Measurements from ENCODE around the gene FARP1.
"Not testable (repeated sequence)": the region's sequence is repeated elsewhere in the genome, so short reads cannot be mapped to it uniquely, and the experiment has no call there.

FARP1 gene

GRCh38 chr13:98260357-98261164 lies 117.7 kb downstream of the FARP1 start:
- in situ Hi-C loops (cut with MboI; ENCODE audit: low sequenced_read_pairs): no loop called here

- in situ Hi-C loops (cut with MboI; ENCODE audit: low sequenced_read_pairs): no loop called here
Measured at GRCh38 chr13:98261165-98261702, 118.3 kb downstream of the FARP1 start.

GRCh38 chr13:98262292-98262691 lies 119.4 kb downstream of the FARP1 start:
- in situ Hi-C loops (cut with MboI; ENCODE audit: low sequenced_read_pairs): no loop called here

GRCh38 chr13:98263841-98264240 lies 120.9 kb downstream of the FARP1 start:
- in situ Hi-C loops (cut with MboI; ENCODE audit: low sequenced_read_pairs): no loop called here

GRCh38 chr13:98264877-98265276 lies 122.0 kb downstream of the FARP1 start:
- in situ Hi-C loops (cut with MboI; ENCODE audit: low sequenced_read_pairs): no loop called here

GRCh38 chr13:98265692-98266551 lies 123.0 kb downstream of the FARP1 start:
- in situ Hi-C loops (cut with MboI; ENCODE audit: low sequenced_read_pairs): no loop called here

GRCh38 chr13:98267080-98267912 lies 124.4 kb downstream of the FARP1 start:
- in situ Hi-C loops (cut with MboI; ENCODE audit: low sequenced_read_pairs): no loop called here

- in situ Hi-C loops (cut with MboI; ENCODE audit: low sequenced_read_pairs): no loop called here
Measured at GRCh38 chr13:98269386-98269785, 126.5 kb downstream of the FARP1 start.

- in situ Hi-C loops (cut with MboI; ENCODE audit: low sequenced_read_pairs): no loop called here
Measured at GRCh38 chr13:98270819-98271218, 127.9 kb downstream of the FARP1 start.

GRCh38 chr13:98271646-98272045 lies 128.8 kb downstream of the FARP1 start:
- in situ Hi-C loops (cut with MboI; ENCODE audit: low sequenced_read_pairs): not testable (repeated sequence)

GRCh38 chr13:98272549-98272948 lies 129.7 kb downstream of the FARP1 start:
- in situ Hi-C loops (cut with MboI; ENCODE audit: low sequenced_read_pairs): no loop called here

GRCh38 chr13:98273067-98273823 lies 130.4 kb downstream of the FARP1 start:
- in situ Hi-C loops (cut with MboI; ENCODE audit: low sequenced_read_pairs): no loop called here

- in situ Hi-C loops (cut with MboI; ENCODE audit: low sequenced_read_pairs): no loop called here
Measured at GRCh38 chr13:98273824-98274742, 131.2 kb downstream of the FARP1 start.

GRCh38 chr13:98274921-98275487 lies 132.1 kb downstream of the FARP1 start:
- in situ Hi-C loops (cut with MboI; ENCODE audit: low sequenced_read_pairs): no loop called here

GRCh38 chr13:98275681-98276171 lies 132.8 kb downstream of the FARP1 start:
- in situ Hi-C loops (cut with MboI; ENCODE audit: low sequenced_read_pairs): no loop called here

- in situ Hi-C loops (cut with MboI; ENCODE audit: low sequenced_read_pairs): no loop called here
Measured at GRCh38 chr13:98276486-98276885, 133.6 kb downstream of the FARP1 start.

- in situ Hi-C loops (cut with MboI; ENCODE audit: low sequenced_read_pairs): no loop called here
Measured at GRCh38 chr13:98278068-98278724, 135.3 kb downstream of the FARP1 start.

Measured in hTERT RPE-1 (cell line).